Pancreas (tissue), 10 donors: ENCODE measurements around the gene PKLR. TPM values are rescaled to one million over a fixed set of nuclear protein-coding genes. Genes with fewer than 3 reads are reported as not detected.

Experiments used
- ATAC-seq, 4 donors: fragments of 200-7000 bp; cut with Tn5 transposase; one replicate each; pipeline versions ENCODE4 v1.8.0 to v1.9.1; 2020; ENCODE audit warnings: mild to moderate bottlenecking in 4 of 4, moderate library complexity in 4 of 4
- DNase-seq, 6 donors: peaks; one replicate each; pipeline ENCODE4 v3.0.0-alpha.2; 2020
- FAIRE-seq: peaks from 2 replicates; lab custom pipeline; 2012; peaks lifted over from hg19 to GRCh38; lab: Jason Lieb, UNC
- H3K27ac ChIP-seq, 4 donors: fragments of 200-600 bp; sonication (generic); 1 replicate in 3 of 4; 2 replicates in 1 of 4; pipeline versions ENCODE4 v1.5.0 to v1.8.0; 2020
- H3K27me3 ChIP-seq, 4 donors: fragments of 200-600 bp; one replicate each; pipeline ENCODE4 v1.8.0; 2021
- H3K36me3 ChIP-seq, 3 donors: fragments of 200-600 bp; sonication (generic) in 1 of 3; one replicate each; pipeline versions ENCODE4 v1.5.0 to v1.8.0; 2020 to 2021
- H3K4me1 ChIP-seq, 3 donors: fragments of 200-600 bp; one replicate each; pipeline ENCODE4 v1.8.0; 2021
- H3K4me3 ChIP-seq, 4 donors: fragments of 200-600 bp; sonication (generic) in 2 of 4; one replicate each; pipeline versions ENCODE4 v1.5.0 to v1.8.0; 2020 to 2021
- H3K9me3 ChIP-seq, 4 donors: fragments of 200-600 bp; one replicate each; pipeline ENCODE4 v1.8.0; 2021
- CTCF ChIP-seq, 4 donors: fragments of 200-600 bp; sonication (generic) in 3 of 4; IDR thresholded peaks; one replicate each; pipeline versions ENCODE4 v1.5.0 to v1.8.0; 2021; ENCODE audit warnings: antibody characterized with exemption in 4 of 4
- WGBS, 2 donors: extraction: QIAGEN DNeasy Blood & Tissue Kit; methylation state at CpG; one replicate each; pipeline ENCODE4 v1.1.7; 2013; 5-methylcytosine and 5-hydroxymethylcytosine counted together
- intact Hi-C, 3 donors: fragments of 100-400 bp; cut with DNase I; formaldehyde crosslinking; loops; one replicate each; pipeline versions ENCODE4 v1.11.1 to v1.14.2; 2022
- polyA plus RNA-seq, 2 donors: library from polyadenylated mRNA; stranded (reverse); fragments of 200-250 nt; gene quantifications; one replicate each; pipeline ENCODE4 v1.2.3, GENCODE V29; 2013
- total RNA-seq, 6 donors: library from RNA; stranded (reverse); fragmentation: NEBNext Ultra II Directional in 4 of 6; extraction: Animal tissue kit (Norgen Biotek cat#: 25700) in 4 of 6; gene quantifications; one replicate each; pipeline versions ENCODE4 v1.2.1 to v1.2.4, GENCODE V29; 2021 to 2023
- donor health status: healthy with polysubstance abuse.
- donor health status: DM: no; HTN: no; CAD: no; lungs with moderate emphysema.
- donor health status: DM: no; HTN: no; CAD: no.
- donor health status: control.
- donor health status: control.
- donor health status: Bipolar disorder and iron deficiency.
- donor health status: DM: yes; HTN: yes; CAD: no.
- donor health status: DM: no; HTN: no; CAD: no.
- donor health status: DM: no; HTN: no; CAD: no.
- donor health status: DM: yes; HTN: yes; CAD: no.

PKLR gene
- total and polyA plus RNA-seq, 8 donors: 0.19 to 0.22 TPM; not detected in 6

GRCh38 chr1:155304558-155305063 is 3.4 kb upstream of the PKLR start:
- 47 to 53% methylated on average over 11 of the region's 11 CpGs for WGBS, 2 donors
- DNase-seq (no peak), ATAC-seq (no peak), FAIRE-seq (no peak)
- Histone ChIP-seq H3K4me3 (no peak overlapping the region), H3K27me3 (no peaks in the 10 kb centered on the region), H3K27ac (no peak overlapping the region), H3K36me3 (no peaks in the 10 kb centered on the region), H3K9me3 (no peaks in the 10 kb centered on the region), H3K4me1 (peaks cover 0 to 1% (median 0%) of the 10 kb centered on the region in 3 donors)
- no peak for TF ChIP-seq CTCF (IDR thresholded peaks at IDR 0.05)
- intact Hi-C loops: no loop called here

DNA sequence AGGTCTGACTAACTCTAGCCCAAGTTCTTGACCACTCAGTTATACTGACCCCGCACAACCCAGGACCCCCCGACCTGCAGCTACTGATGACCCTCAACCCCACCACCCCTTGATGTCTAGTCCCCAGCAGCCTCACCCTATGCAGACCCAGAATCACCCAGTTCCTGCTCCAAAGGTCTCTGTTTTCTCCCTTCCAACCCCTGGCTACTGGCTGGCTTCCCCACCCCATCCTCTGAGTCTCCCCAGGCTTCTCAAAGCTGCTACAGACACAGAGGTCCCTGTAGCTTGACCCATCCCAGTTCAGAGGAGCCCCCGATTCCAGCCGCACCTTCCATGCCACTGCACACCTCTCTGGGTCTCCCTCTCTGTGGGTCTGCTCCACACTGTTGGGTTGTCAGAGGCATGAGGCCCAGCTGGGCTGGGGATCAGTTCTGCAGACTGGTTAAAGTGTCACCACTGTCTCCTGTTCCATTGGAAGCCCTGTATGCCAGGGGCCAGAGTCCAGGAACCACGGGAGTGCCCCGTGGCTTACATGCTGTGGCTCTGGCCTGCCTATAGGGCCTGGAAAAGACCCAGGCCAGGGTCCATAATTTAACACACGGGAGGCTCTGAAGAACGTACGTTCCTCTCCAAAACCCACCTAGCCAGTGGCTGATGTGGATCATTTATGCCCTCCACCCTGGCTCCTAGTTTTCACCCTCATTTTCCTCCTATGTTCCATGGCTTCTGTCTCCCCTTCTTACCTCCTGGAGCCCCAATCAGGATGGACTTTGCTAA is 497 bp downstream of the PKLR start:
- Histone ChIP-seq H3K27ac (no peak overlapping the region), H3K27me3 (no peaks in the 10 kb centered on the region), H3K4me1 (no peaks in the 10 kb centered on the region), H3K36me3 (no peaks in the 10 kb centered on the region), H3K4me3 (no peak overlapping the region), H3K9me3 (no peaks in the 10 kb centered on the region)
- ATAC-seq (no peak), FAIRE-seq (no peak), DNase-seq (no peak)
- WGBS, 2 donors: 68 to 82% methylated on average over 9 of the region's 9 CpGs
- intact Hi-C loops: no loop called here
- no peak for TF ChIP-seq CTCF (IDR thresholded peaks at IDR 0.05)

DNA sequence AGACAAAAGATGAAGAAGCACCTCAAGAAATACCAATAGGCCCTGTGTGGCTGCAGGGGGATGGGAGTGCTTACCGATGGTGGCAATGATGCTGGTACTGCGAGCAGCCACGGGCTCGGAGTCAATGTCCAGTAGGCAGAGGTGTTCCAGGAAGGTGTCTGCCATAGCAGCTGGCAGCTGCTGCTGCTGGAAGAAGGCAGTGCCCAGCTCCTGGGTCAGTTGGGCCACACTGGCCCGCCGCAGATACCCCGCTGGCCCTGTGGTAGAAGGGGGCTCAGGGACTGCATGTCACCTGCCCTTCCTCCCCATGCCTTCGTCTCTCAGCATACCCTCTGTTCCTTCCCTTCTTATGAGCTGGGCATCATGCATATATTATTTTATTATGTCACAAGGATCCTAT is 1.2 kb downstream of the PKLR start:
- ATAC-seq (no peak), FAIRE-seq (no peak), DNase-seq (no peak)
- Histone ChIP-seq H3K36me3 (no peaks in the 10 kb centered on the region), H3K9me3 (no peaks in the 10 kb centered on the region), H3K27me3 (no peaks in the 10 kb centered on the region), H3K4me3 (no peak overlapping the region), H3K4me1 (no peaks in the 10 kb centered on the region), H3K27ac (no peak overlapping the region)
- intact Hi-C loops: no loop called here
- TF ChIP-seq CTCF (IDR thresholded peaks at IDR 0.05): no peak
- 86 to 90% methylated on average over 8 of the region's 8 CpGs for WGBS, 2 donors

- Histone ChIP-seq H3K27me3 (no peaks in the 10 kb centered on the region), H3K4me1 (no peaks in the 10 kb centered on the region), H3K36me3 (no peaks in the 10 kb centered on the region), H3K4me3 (no peak overlapping the region), H3K27ac (no peak overlapping the region), H3K9me3 (no peaks in the 10 kb centered on the region)
- ATAC-seq (no peak), FAIRE-seq (no peak), DNase-seq (no peak)
- WGBS, 2 donors: 76 to 83% methylated on average over 7 of the region's 7 CpGs
- TF ChIP-seq CTCF (IDR thresholded peaks at IDR 0.05): no peak
- intact Hi-C loops: no loop called here
Measured at GRCh38 chr1:155297384-155297783, 3.9 kb downstream of the PKLR start.

DNA sequence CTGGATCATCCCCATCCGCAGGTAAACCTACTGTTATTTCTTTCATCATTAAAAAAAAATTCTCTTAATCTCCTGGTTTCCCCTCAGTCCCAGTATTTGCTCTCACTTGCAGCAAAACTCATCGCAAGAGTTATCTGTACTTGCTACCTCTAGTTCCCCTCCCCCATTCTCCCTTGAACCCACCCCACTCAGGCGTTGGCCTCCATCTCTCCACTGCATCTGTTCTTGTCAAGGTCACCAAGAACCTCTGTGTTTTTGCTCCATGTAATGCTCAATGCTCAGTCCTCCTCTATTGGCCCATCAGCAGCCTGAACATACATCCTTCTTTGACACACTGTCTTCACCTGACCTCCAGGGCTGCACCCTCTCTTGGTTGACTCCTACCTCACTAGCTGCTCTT is 4.6 kb downstream of the PKLR start:
- 70 to 71% methylated on average over 3 of the region's 3 CpGs for WGBS, 2 donors

More for the DNA sequence above, 4.6 kb downstream of the PKLR start:
- ATAC-seq (no peak), FAIRE-seq (no peak), DNase-seq (no peak)
- Histone ChIP-seq H3K27ac (no peak overlapping the region), H3K9me3 (no peaks in the 10 kb centered on the region), H3K4me3 (no peak overlapping the region), H3K4me1 (no peaks in the 10 kb centered on the region), H3K27me3 (no peaks in the 10 kb centered on the region), H3K36me3 (no peaks in the 10 kb centered on the region)
- intact Hi-C loops: no loop called here
- no peak for TF ChIP-seq CTCF (IDR thresholded peaks at IDR 0.05)
